Measurements from ENCODE around the gene AIDA.
A peak's percentile ranks its signal among the peaks of the same experiment; 100 is the strongest.
"Not testable (repeated sequence)": the region's sequence is repeated elsewhere in the genome, so short reads cannot be mapped to it uniquely, and the experiment has no call there.

AIDA gene, protein sequence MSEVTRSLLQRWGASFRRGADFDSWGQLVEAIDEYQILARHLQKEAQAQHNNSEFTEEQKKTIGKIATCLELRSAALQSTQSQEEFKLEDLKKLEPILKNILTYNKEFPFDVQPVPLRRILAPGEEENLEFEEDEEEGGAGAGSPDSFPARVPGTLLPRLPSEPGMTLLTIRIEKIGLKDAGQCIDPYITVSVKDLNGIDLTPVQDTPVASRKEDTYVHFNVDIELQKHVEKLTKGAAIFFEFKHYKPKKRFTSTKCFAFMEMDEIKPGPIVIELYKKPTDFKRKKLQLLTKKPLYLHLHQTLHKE

DNA sequence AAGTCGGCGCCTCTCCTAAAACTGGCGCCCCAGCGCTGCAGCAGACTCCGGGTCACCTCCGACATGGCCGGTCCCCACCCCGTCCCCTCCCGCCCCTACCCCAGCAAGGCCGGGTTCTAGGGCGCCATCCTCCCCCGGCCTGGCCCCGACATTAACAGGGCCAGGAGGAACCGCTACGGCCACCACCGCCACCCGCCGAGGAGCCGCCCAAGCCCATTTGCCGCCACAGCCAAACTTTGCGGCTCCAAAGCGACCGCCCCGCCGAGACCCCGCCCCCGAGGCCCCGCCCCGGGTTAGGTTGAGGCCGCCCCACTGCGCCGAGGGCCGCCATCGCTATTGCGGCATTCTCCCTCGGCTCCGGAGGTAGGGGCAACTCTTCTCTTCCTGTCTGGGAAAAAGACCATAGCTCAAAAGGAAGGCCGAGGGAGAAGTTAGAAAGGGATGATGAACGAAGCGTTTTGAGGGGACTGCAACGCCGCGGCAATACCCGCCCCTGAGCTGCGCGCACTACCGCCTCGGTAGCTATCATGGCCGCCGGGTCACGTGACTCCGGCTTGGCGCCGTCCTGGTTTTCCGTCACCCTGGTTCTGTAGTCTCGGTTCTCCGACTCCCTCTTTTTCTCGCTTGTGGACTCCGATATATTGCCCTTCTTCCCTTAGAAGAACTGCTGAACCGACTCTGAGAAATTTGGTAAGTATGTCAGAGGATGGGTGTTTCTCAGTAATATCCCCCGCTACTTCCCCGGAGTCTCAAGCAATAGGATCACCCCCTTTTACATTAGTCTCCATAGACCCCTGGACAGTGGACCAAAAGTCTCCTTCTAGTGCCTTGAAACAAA, at the start of gene AIDA, which contains the start of gene BROX:
Gene AIDA (minus strand): TSS at position 239 of the 838 bp plus-strand sequence. CDS start 174 bp downstream, at position 65.
Gene BROX (plus strand): TSS at position 312 of the 838 bp plus-strand sequence. CDS start 3,136 bp downstream, outside the sequence.
- DNase-seq (ENCODE audit: low read depth), result peak; percentile 84

- DNase-seq (ENCODE audit: low read depth), result no peak
These were observed 48.8 kb upstream of the AIDA start for GRCh38 chr1:222761083-222761482.

DNA sequence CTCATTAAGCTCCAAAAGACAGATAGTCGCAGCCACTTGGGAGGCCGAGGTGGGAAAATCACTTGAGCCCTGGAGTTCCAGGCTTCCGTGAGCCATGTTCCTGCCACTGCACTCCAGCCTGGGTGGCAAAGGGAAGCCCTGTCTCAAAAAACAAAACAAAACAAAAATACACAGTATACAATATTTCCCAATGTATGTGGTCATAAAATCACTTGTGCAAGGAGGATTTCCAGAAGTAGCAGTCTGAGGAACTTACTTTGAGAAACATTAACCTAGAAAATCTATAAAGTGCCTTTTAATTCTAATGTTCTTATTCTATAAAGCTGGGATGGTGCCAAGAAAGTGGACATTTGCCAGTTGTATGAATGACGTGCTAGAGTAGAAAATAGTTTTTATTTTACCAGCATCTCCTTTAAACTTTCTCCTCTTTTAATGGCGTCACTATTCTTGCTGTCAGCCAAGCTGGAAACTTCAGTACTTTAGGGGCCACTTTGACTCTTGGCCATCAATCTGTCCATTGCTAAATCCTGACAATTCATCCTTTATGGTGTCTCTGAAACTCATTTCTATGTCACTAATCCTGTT, 47.3 kb upstream of the AIDA start:
- DNase-seq (ENCODE audit: low read depth), result no peak

DNA sequence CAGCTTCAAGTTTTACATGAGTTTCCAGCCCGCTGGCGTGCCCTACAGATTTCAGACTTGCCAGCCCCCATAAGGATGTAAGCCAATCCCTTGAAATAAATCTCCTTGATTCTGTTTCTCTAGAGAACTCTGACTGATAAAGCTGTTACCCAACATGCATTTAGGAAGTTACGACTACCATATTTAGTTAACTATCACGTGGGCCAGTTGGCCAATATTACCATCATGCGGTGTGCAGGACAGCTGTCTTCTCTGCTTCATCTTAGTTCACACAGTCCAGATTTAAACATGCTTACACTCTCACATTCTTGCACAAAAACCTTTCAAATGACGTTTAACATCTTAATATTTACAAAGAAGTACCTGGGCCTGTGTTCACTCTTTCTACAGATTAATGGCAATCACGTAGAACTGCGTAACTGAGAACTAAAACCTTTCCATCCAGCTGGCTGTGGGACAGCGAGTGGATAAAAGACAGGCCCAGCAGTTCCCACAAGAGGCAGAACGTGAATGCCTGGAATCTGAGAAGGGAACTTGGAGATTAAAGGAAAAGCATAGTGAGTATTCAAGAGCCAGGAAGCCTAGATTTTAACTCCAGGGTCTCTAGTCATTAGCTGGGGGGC, 45.5 kb upstream of the AIDA start:
- DNase-seq (ENCODE audit: low read depth), result no peak

DNA sequence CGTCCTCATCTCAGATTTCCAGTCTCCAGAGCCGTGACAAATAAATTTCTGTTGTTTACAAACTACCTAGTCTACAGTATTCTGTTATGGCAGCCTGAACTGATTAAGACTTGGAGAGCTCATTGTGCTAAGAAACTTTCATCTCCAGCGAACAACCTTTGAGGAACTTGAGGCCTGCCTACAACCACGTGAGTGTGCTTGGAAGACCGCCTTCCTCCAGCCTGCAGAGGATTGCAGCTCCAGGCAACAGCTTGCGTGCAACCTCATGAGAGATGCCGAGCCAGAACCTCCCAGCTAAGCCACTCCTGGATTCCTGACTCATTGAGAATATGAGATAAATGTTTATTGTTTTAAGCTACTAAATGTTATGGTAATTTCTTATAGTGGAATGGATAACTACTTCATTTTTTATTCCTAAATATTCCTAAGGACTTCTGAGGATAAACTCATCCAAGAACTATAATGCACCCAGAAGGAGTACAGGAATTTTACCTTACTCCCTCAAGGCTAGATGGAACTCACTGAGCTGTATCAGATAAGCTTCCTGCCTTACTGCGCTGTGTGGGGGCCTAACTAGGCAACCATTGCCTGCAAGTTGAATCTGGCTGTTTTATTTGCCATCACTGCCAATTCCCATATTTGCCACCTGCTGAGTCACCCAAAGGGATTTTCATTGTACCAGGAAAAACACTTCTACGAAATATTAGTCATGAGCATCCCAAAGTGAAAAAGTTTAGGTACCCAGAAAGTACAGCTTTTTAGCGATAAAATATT, 42.3 kb upstream of the AIDA start:
- DNase-seq (ENCODE audit: low read depth), result peak; percentile 99

DNA sequence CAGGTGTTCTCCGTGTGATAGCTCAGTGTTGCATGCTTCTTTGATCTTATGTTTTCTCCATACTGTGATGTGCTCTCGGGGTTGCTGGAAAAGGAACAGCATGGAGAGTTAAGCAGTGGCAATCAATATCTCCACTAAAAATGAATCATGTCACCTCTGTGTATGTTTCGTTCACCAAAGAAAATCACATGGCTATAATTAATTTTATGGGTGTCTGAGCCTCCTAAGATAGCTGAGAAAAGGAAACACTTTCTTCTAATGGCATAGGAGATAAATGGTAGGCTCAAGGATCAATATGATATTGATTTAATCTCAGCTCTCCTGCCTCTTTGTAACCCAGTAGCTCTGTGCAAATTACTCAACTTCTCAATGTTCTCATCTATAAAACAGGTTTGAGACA, 39.0 kb upstream of the AIDA start:
- DNase-seq (ENCODE audit: low read depth), result no peak

DNA sequence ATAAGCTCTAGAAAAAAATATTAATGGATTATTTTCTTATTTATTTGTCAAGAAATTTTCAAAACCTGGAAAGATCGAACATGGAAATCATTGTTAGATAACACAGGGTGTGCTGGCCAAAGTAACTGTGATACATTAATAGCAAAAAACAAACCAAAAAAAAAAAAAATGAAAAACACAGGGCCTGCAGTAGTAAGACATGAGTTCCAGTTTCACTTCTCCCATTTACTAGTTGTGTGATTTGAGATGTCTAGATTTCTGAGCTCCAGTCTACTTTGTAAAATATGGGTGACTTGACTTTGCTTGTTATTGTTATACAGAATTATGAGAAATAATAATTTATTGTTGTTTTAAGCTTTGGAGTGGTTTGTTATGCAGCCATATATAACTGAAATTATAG, 38.4 kb upstream of the AIDA start:
- no peak for DNase-seq (ENCODE audit: low read depth)

GRCh38 chr1:222749927-222750326, 37.6 kb upstream of the AIDA start:
- DNase-seq (ENCODE audit: low read depth), result no peak

DNA sequence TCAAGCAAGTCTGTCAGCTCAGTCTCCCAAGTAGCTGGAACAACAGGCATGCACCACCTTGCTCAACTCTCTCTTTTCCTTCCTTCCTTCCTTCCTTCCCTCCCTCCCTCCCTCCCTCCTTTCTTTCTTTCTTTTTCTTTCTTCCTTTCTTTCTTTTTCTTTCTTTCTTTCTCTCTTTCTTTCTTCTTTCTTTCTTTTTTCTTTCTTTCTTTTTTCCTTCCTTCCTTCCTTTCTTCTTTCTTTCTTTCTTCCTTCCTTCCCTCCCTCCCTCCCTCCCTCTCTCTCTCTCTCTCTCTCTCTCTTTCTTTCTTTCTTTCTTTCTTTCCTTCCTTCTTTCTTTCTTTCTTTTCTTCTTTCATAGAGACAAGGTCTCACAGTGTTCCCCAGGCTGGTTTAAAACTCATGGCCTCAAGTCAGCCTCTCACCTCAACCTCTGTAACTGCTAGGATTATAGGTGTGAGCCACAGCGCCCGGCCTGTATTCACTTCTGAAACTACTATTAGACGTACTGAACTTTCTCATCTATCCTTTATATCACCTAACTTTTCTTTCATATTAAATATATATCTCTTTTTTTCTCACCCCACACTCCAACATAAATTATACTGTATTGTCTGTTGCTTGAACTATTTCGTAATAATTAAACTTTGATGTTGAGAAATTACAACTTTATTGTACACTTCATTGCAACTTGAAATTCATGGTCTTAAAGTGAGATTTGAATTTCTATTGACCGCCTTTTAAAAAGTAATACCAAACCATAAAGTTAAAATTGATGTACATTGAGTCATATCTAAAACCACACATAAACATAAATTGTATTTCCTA, 29.6 kb upstream of the AIDA start:
- not testable (repeated sequence) for DNase-seq (ENCODE audit: low read depth)

- no peak for DNase-seq (ENCODE audit: low read depth)
These were observed 27.6 kb upstream of the AIDA start for GRCh38 chr1:222739929-222740328.

- DNase-seq (ENCODE audit: low read depth), result no peak
These were observed 27.2 kb upstream of the AIDA start for GRCh38 chr1:222739465-222739864.

GRCh38 chr1:222736972-222737371, 24.7 kb upstream of the AIDA start, which contains the start of gene FAM177B:
Gene FAM177B, plus strand, starts transcription at chr1:222737202. Its CDS starts 9,344 bp downstream, at chr1:222746546.
- DNase-seq (ENCODE audit: low read depth), result no peak

DNA sequence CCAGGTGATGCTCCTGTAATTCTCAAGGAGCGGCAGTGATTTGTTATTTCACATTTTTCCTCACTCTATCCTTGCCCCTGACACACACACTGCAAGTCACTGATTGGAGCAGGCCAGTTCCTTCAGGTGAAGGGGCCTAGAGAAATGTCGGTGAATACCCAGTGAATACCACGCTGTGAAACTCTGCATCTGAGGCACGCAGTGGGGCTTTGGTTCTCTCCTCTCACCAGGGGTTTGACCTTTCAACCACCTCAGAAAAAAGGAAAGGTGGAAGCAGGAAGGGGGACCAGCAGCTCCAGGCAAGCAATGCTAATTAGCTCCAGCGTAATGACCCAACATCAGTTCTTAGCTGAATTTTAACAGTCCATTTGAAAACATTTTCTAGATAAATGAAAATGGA, 24.2 kb upstream of the AIDA start:
- no peak for DNase-seq (ENCODE audit: low read depth)

- DNase-seq (ENCODE audit: low read depth), result no peak
These were observed 22.4 kb upstream of the AIDA start for GRCh38 chr1:222734740-222735139.

GRCh38 chr1:222732216-222733159, 20.2 kb upstream of the AIDA start:
- no peak for DNase-seq (ENCODE audit: low read depth)

DNA sequence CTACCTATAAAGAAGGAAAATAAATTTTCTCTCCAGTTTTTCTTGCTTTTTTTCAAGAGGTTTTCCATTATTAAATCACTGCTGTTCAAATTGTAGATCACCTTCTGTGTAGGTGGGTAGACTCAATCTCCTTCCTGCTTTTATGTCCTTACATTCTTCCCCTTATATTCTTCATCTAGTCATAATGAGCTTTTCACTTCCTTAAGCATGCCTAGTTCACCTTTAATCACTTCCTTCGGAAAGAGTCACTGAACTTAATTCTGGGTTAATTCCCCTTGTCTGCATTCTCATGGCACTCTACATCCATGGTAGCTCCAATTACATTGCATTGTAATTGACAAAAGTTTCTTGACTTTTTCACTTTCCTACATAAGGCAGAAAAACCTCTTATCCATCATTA, 18.6 kb upstream of the AIDA start:
- no peak for DNase-seq (ENCODE audit: low read depth)

DNA sequence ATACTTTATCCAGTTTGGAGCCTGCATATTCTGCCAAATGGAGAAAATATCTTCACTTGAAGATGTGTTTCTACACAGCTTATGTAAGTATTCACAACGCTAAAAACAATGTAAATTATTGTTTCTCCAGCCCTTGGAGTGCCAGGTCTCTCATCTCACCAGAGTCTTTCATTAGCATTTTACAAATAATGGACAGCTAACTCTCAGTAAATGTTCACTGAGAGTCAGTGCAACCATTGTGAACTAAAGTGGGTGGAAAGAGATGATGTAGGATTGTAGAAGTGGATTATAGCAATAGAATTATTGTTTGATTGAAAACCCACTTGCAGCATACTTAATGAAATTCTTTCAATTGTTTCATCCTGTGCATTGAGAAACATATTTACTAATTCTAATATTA, 16.5 kb upstream of the AIDA start:
- no peak for DNase-seq (ENCODE audit: low read depth)

GRCh38 chr1:222716393-222716792, 4.1 kb upstream of the AIDA start:
- DNase-seq (ENCODE audit: low read depth), result no peak
